Midbrain (tissue), 1 donor: ENCODE data around the gene PHACTR3.

ENCODE experiments used
- DNase-seq: peaks from one replicate; lab custom pipeline; 2025; lab: John Stamatoyannopoulos, UW

Gene PHACTR3

DNA sequence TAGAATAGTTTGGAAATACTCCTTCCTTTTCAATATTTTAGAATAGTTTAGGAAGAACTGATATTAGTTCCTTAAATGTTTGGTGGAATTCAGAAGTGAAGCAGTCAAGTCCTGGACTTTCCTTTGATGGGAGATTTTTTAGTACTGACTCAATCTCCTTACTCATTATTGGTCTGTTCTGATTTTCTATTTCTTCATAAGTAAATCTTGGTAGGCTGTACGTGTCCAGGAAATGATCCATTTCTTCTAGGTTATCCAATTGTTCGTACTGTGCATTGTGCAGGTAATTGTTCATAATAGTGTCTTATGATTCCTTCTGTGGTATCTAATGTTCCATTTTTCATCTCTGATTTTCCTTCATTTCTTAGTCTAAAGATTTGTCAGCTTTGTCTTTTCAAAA is 190.2 kb downstream of the PHACTR3 start:
- DNase-seq, result no peak

DNA sequence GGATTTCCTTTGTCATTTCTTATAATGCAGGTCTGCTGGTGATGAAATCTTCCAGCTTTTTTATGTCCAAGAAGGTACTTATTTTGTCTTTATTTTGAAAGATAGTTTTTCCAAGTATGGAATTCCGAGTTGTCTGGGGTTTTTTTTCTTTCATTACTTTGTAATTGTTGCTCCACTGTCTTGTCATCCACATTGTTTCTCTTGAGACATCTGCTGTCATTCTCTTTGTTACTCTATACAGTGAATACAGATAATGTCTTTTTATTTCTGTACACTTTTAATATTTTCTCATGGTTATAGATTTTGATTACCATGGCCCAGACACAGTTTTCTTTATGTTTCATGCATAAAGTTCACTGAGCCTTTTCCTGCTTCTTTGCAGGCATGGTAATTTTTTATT is 196.0 kb downstream of the PHACTR3 start:
- no peak for DNase-seq

DNA sequence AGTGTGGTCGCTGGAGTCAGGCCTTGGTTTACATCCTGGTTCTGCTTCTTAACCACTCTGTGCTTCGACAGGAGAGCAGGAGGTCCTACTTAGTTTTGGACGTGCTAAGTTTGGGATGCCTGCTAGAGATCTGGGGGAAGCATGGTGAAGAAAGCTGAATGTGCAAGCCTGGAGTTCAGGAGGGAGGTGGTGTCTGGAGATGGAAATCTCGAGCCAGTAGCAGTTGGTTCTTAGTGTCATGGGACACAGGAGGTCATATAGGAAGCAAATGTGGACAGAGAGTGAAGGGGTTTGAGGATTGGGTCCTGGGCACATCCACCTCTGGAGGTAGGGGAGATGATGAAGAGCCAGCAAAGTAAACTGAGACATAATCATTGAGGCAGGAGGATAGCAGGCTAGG is 197.7 kb downstream of the PHACTR3 start:
- no peak for DNase-seq

DNA sequence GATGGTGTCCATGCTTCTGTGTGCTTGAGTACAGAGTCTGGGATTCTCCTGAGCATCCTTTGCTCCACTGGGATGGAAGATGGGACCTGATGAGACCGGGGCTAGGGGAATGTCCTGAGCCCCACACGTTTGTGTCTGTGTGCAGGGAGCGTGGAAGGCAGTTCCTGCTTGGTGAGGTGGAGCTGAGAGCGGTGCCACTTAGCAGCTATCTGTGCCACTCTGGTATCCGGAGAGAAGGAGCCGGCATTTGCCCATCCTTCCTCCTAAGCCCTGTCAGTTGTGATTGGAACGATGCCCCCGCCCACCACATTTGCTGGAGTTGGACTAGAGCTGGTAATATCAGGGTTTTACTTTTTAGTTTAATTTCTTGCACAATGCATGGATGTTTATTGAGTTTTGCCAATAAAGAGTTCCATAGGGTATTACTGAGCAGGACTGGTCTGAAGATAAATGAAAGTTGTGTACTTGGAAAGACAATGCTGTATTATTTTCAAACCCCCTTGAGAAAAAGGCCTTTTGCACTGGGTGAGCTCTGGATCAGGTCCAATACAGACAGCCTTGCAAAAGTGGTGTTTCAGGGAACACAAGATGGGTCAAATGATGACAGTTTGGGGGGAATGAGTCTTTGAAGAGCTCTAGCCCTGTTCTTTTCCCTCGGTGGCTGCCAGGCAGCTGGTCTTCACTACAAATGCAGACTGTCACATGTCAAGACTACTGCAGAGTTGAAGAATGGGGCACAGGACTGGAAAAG is 198.3 kb downstream of the PHACTR3 start:
- DNase-seq, result peak; percentile 61

DNA sequence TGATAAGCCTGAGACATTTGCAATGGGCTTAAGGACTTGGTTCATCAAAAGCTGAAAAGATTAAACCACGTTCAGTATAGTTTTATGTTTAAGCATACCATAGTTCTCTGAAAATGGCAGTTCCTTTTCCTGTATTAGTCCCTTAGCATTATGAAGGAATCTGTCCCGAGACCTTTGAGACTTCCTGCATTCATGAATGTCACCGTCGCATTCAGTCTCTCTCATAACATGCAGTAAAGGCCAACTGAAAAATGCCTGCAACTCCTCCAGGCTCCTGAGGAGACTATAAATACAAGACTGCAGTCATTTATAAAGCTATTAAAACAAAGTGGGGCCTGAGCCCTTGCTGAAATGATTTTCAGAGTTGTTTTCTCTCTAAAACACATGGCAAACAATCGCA is 200.0 kb downstream of the PHACTR3 start:
- no peak for DNase-seq

DNA sequence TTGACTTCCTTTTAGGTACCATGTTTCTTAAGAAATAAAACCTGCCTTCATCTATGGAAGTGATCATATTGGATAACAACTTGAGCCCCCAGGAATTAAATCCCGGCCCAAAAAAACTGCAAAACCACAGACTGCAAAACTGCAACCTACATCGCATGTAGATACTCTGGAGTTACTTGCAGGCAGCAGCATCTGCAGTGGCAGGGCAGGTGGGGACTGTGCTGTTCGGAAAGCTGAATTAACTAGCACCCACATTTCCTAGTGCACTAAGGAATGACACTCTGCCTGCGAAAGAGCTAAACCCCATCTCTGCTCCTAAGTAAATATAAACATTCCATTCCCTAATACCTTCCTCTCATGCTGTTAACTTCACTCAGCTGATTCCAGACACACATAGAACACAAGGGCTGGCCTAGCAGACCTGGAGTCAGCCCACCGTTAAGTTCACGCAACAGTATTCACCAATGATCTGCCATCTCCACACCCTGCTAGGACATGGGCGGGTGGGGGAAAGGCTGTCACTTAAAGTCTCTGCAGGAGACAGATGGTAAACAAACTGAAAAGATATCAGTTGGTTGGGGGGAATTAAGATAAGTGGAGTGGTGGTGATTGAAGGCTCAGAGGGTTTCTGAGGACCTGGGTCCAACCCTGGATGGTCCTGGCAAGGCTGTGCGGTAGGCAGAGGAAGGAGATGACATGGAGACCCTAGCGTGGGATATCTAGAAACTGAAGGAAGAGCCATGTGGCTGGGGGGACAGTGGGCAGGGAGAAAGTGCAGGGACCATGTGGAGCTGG is 200.7 kb downstream of the PHACTR3 start:
- no peak for DNase-seq

DNA sequence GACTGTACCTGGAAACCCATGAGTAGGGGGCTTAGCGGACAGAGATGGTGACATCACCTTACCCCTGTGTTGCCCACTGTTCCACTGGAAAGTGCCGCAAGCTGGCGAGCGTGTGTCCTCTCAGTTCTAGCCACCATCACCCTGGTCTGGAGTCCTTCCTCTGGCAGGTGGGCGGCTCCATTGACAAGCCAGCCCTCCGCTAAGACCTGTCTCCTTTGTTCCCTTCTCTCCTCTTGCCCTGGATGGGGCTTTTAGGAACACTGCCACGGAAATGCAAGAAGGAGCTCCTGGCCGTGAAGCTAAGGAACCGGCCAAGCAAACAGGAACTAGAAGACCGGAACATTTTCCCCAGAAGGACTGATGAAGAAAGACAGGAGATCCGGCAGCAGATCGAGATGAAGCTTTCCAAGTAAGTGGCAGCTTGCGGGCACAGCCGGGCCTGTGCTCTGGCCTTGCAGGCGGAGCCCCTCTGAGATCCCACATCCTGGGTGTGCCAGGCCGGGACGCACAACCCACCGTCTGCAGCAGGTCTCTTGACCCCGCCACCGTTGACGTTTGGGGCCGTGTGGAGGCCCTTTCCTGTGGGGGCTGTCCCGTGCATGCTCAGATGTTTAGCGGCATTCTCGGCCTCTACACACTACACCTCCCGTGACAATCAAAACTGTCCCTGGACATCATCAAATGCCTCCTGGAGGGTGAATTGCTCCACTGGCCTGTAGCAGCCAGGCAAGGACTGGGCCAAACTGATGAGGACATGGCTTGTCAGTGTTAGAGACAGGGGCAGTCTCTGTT is 201.6 kb downstream of the PHACTR3 start:
- DNase-seq, result no peak

DNA sequence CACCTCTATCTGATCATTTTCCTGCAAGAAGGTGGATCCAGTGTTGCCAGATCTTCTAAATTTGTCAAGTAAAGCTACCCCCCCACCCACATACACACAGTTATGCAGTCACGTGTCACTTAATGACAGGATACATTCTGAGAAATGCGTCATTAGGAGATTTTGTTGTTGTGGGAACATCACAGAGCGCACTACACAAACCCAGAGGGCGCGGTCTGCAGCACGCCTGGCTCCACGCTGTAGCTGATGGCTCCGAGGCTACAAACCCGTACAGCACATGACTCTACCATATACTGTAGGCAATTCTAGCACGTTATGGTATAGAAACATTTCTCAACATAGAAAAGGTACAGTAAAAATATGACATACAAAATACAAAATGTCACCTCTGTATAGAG is 202.2 kb downstream of the PHACTR3 start:
- DNase-seq, result no peak

DNA sequence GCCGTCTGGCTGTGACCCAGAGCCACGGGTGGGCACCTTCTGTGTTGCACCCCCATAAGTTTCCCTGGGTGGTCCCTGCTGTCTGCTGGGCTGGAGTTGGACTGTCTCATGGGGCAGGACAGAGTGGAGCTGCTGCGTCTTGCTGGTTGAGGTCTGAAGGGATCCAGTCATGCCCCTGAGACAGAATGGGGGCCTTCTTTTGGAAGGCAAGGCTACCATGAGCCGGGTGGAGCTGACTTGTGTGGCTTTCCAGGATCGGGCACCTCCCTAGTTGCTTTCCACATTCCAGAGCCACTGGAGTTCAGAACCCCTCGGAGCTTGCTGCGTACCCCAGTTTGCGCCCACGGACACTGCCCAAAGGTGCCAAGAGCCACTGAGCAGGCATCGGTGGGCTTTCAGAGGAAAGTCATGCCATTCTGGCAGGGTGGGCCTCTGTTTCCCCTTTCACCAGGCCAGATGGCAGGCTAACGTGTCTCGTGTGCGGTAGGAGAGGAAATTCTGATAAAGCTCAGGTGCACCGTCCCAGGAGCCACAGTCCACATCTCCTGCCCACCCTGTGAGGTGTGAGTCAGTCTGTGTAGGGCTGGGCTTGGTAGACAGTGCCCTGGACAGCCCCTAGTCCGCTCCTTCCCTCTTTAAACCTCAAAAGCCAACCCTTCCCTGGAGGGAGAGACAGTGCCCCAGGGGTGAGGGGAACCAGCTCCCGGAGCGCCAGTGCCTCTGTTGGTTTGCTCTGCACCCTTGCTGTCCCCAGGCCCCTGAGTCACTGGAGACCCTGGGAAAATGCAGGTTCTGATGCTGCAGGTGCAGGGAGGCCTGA is 203.8 kb downstream of the PHACTR3 start:
- DNase-seq, result no peak

DNA sequence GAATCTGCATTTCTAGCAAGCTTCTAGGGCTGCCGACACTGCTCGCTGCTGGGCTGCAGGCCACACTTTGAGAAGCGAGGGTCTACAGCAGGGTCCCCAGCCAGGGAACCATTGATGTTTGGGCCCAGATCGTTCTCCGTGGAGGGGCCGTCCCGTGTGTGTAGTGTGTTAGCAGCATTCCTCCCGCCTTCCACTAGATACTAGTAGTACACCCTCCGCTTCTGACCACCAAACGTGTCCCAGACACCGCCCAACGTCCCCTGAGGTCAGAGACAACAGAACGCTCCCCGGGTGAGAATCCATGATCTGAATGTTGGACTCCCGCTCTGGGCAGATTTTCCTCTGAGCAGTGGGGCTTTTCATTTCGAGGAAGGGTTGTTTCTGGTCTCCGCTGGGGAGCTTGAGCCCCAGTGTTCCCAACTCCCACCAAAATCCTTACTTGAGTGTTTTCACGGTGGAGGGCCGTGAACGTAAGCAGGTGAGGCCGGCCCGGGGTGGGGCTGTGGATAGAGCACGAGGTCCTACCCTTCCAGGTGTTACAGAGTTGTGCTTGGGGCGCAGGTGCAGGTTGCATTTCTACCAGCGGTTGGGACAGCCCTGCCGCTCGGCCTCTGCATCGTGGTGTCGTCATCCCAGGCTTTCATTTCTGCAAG is 204.5 kb downstream of the PHACTR3 start:
- no peak for DNase-seq

DNA sequence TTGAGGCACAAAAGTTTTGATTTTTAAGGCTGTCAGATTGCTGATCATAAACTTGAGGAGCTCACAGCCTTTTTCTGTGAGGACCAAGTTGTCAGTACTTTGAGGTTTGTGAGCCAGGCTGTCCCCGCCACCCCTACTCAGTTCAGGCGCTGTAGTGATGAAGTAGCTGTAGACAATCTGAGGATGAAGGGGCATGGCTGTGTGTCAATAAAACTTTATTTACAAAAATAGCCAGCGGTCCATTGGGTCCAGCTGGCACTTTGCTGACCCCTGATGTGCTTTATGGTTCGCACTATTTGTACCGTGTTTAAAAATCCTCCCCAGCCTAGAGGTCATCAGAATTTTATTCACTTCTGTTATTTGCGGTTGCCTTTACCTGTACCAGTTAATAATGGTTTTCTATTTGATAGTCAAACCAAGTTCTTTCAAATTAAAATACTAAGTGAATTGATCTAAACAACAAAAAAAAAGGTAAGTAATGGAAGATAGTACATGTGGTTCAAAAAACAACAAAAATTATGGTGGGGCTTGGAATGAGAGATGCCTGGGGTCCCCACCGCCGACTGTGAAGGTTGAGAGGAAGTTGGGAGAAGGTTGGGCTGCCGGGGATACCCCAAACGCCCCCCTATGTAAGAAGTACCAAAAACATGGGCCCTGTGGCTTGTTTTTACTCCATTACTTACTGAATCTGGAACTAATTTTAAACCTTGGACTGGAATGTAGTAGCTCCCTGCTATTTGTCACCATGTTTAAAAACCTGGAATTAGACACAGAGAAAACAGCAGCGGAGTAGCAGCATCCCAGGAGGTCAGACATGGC is 205.5 kb downstream of the PHACTR3 start:
- no peak for DNase-seq

DNA sequence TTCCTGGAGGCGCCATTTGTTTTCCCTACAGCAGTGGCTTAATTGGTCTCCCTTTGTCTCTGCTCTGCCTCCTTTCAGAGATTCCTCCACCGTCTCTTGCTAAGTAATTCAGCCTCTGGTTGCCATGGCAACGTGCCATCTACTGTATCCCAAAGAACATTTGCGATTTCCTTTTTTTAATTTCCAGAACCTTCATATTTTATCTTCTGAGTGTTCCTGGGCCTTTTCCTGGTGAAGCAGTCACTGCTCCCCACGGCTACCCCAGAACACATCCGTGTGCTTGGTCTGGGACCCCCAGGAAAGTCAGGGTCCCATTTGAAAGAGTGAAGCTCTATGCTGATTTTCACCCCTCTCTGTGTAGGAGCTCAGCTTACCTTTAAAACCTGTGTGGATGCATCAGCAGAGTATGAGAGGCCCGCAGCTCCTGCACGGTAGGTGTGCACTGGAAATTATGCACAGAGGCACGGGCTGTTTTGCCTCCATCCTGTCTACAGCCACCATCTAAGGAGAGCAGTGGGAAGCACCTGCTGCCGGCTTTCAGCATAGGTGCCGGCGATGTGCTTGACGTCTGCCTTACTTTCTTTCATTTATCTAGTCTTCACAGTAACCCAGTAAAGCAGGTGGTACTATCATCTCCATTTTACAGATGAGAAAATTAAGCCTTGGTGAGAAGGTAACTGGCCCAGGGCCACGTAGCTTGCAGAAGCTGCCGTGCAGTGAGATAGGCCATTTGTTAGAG is 206.3 kb downstream of the PHACTR3 start:
- no peak for DNase-seq

DNA sequence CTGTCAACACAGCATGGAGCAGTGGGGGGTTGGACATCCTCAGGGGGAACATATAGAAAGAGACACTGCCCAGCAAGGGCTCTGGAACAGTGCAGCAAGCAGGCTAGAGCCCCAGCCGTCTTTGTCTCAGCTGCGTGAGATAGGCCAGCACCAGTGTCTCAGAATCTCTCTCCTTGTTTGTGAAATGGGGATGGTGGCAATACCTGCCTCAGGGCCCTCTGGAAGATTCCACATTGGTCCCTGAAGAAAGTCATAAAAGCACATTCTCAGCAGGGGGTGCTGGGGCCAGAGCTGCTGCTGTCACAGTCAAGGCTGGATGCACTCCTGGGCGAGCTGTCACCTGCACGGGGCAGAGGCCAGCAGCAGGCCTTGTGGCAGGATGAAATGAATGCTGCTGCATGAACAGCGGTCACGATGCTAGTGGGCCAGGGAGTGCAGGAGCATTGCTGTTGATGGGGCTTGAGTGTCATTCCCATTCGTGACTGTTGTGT is 207.4 kb downstream of the PHACTR3 start:
- DNase-seq, result no peak

DNA sequence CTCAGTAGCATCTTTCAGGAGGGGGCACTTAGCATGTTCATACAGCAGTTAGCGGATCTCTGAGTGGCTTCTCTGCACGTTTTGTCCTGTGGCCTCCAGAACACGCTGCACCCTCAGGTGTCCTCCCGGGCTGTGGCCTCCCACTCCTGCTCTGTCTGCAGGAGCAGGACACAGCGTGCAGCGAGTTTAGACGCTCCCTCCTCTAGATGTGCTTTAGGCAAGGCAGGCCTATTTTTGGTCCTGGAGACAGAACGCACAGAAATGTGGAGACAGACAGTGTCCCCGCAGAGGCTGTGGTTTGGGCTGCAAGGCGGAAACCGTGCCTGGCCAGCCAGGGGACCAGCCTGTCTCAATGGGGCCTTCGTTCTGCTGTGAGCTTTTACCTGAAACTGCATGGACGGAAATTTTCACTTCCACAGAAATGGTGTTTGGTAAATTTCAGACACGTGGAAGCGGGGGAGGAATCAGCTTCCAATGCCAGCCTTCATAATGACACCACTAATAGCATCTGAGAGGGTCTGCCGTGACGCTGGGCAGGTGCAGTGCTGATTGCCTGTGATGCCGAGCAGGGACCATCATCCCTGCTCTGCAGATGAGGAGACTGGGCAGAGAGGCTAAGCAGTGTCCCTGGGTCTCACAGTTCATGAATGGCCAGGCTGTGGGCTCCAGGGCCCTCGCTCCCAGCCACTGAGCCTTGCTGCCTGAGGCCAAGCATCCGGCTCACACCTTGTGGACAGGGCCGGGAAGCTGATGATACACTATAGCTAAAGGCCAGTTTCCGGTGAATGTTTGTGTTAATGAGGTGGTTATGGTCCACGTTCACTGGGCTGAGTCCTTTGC is 208.2 kb downstream of the PHACTR3 start:
- no peak for DNase-seq

DNA sequence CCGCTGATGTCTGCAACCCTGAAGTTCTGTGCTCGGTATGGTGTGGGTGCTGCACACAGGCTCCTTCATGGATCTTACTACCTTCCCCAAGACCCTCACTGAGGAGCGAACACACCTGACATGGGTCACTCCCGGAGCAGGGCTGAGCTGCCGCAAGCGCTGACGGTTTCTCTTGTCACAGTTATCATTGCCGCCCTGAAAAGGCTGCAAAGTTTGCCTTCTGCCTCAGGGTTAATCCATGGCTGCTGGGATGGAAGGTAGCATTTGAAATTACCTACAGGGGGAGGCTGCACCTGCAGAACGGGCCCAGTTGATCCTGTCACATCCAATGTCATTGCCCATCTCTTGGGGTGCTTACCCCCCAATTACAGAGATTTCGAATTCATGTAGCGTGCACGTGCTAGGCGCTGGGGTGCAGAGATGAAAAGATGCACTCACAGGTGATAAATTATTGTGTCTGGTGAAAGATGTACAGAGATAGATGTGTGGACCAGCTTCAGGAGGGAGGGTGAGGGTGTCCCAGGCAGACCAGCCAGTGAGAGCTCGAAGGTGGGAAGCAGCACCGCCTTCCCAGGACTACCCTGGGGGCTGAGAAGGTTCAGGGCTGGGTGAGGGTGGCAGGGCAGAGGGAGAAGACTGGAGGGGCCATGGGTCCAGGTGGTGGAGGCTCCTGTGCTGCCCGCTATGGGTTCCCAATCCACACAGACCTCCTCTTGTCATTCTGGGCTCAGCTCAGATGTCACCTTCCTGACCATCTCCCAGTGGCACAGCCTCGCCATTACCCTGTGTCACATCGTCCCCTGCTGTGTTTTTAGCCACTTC is 209.0 kb downstream of the PHACTR3 start:
- DNase-seq, result no peak

DNA sequence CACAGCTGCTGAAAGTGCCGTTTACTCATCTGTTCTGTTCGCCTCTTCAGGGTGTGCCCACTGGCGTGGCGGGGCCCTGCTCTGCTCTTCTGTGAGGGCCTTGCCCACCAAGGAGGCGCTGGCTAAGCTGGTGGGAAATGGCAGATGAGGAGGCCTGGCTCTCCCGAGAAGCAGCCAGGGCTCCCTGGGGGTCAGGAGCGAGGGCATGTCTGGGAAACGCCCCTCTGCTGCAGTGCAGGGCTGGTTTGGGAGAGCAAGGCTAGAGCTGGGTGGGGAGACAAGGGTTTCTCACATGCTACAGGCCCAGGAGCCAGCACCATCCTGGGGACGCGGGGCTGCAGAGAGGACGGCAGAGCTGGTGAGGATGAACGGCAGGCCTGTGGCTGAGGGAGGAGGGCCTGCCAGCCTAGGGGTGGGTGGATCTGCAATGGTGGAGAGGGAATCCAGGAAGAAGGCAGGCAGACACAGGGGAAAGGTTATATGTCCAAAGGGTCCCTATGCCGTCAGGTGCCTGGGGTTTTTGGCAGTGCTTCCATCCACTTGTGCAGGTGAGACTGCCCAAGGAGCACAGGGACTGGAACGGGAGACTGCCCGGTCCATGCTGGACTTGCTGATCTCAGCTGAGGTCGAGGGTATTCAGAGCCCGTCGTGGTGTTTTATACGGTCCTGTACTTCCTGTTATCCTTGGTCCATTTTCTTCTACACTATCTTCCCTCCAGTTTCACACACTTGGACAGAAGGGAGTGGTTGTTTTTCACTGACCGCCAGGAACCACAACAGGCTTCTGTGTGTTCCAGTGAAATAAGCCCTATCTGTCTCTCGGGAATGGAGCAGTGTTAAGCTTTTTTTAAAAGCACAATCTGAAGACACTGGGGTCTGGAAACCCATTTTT is 209.9 kb downstream of the PHACTR3 start:
- no peak for DNase-seq
